Measurements from ENCODE around the gene OBSCN. TPM values are rescaled to one million over a fixed set of nuclear protein-coding genes. Genes with fewer than 3 reads are reported as not detected.

Gene OBSCN
- total and polyA plus RNA-seq, 2 donors (not counting 3 experiments of a cell fraction or from before 2014, with no cell fraction given), result 1.5 to 2.9 TPM

DNA sequence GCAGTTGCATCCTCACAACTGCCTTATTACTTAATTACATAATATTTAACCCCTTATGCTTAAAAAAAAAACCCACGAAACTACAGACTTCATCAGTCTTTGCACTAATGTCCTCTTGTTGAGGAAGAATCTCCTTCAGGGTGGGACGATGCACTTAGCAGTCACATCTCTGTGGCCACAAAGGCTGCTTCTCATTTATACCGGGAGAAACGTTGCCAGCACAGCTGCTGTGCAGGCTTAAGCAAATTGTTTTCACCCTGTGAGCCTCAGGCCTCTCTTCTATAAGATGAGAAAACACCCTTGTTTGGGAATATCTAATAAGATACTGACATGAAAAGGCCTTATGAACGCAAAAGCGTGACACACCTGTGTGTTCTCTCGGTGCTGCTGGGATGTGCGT is 2.9 kb upstream of the OBSCN start:
- Histone ChIP-seq H3K4me2 (ENCODE audit: insufficient read depth, low read length) (no peak overlapping the region), H3K4me1 (ENCODE audit: control insufficient read depth, extremely low read depth, insufficient read depth, low read length) (no peaks in the 10 kb centered on the region), H3K36me3 (ENCODE audit: control insufficient read depth in 2 of 2, extremely low read depth in 1 of 2, insufficient read depth in 2 of 2, low read length in 2 of 2) (no peaks in the 10 kb centered on the region), H3K4me3 (replicated peaks in 1 of 3; ENCODE audit: insufficient read depth in 1 of 3, low read depth in 1 of 3, low read length in 3 of 3) (no peak overlapping the region), H3K9me3 (replicated peaks; ENCODE audit: control insufficient read depth, insufficient read depth, low read length) (no peaks in the 10 kb centered on the region), H3K9me1 (replicated peaks; ENCODE audit: control insufficient read depth, extremely low read depth, insufficient read depth, low read length) (no peaks in the 10 kb centered on the region), H4K20me1 (replicated peaks; ENCODE audit: control insufficient read depth, extremely low read depth, insufficient read depth, low read length) (no peaks in the 10 kb centered on the region), H2AFZ (ENCODE audit: low read depth, low read length) (no peak overlapping the region), H3K27me3 (ENCODE audit: control insufficient read depth in 2 of 2, insufficient read depth in 2 of 2, low read length in 2 of 2) (peaks cover 0 to 2% of the 10 kb centered on the region in 2 experiments), H3K27ac (ENCODE audit: insufficient read depth, low read depth, low read length) (no peak overlapping the region), H3K9ac (replicated peaks; ENCODE audit: extremely low read depth, insufficient read depth, low read length) (no peak overlapping the region), H3K79me2 (ENCODE audit: control insufficient read depth, insufficient read depth, low read length) (no peaks in the 10 kb centered on the region)
- ChIA-PET CTCF (interaction anchor here (1.8 kb wide), 1 partner anchor 9 kb away, joined by 4 read pairs; no protein-coding TSS in a partner anchor), POLR2A (no interaction called here)
- dilution Hi-C loops (cut with MboI; ENCODE audit: extremely low pct_ligation_motif_present, low sequenced_read_pairs) (no loop called here), intact Hi-C loops (cut with micrococcal nuclease) (no loop called here)
- TF ChIP-seq, protein P1, sequence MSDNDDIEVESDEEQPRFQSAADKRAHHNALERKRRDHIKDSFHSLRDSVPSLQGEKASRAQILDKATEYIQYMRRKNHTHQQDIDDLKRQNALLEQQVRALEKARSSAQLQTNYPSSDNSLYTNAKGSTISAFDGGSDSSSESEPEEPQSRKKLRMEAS (IDR thresholded peaks at IDR 0.05; ENCODE audit: insufficient read depth, insufficient read length), result no peak
- TF ChIP-seq JUN (IDR thresholded peaks at IDR 0.05; ENCODE audit: borderline replicate concordance, insufficient read depth, insufficient read length, low read depth), result no peak
- no peak for TF ChIP-seq GATA2 (IDR thresholded peaks at IDR 0.05; ENCODE audit: insufficient read depth, insufficient read length, low read depth, low read length)
- TF ChIP-seq, protein P2, sequence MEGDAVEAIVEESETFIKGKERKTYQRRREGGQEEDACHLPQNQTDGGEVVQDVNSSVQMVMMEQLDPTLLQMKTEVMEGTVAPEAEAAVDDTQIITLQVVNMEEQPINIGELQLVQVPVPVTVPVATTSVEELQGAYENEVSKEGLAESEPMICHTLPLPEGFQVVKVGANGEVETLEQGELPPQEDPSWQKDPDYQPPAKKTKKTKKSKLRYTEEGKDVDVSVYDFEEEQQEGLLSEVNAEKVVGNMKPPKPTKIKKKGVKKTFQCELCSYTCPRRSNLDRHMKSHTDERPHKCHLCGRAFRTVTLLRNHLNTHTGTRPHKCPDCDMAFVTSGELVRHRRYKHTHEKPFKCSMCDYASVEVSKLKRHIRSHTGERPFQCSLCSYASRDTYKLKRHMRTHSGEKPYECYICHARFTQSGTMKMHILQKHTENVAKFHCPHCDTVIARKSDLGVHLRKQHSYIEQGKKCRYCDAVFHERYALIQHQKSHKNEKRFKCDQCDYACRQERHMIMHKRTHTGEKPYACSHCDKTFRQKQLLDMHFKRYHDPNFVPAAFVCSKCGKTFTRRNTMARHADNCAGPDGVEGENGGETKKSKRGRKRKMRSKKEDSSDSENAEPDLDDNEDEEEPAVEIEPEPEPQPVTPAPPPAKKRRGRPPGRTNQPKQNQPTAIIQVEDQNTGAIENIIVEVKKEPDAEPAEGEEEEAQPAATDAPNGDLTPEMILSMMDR (IDR thresholded peaks at IDR 0.05; ENCODE audit: extremely low read depth in 1 of 2, insufficient read depth in 1 of 2, low read depth in 1 of 2, low read length in 2 of 2), result no peak
- no peak for FAIRE-seq
- no peak for DNase-seq (ENCODE audit: low read depth, low spot score)
- BruUV-seq (replicated peaks), result no TSS peak
